ENCODE measurements around the gene GSTK1. TPM values are rescaled to one million over a fixed set of nuclear protein-coding genes. Genes with fewer than 3 reads are reported as not detected.
A peak's percentile ranks its signal among the peaks of the same experiment; 100 is the strongest.

Gene GSTK1
- total and polyA plus RNA-seq, 2 experiments from 2014 or later: 224 to 243 TPM

- TF ChIP-seq EZH2phosphoT487 (IDR thresholded peaks at IDR 0.05; ENCODE audit: low read depth, severe bottlenecking, unreplicated experiment) (no peak), CTCF (IDR thresholded peaks at IDR 0.05; ENCODE audit: poor library complexity) (no peak), EZH2 (IDR thresholded peaks at IDR 0.05; ENCODE audit: borderline replicate concordance) (no peak)
- H2AFZ ChIP-seq: no peak overlapping the region
- no peak overlapping the region for H3K27ac ChIP-seq
- DNase-seq (ENCODE audit: low spot score): no peak
- no peaks in the 10 kb centered on the region for H3K79me2 ChIP-seq
- peaks cover 7% of the 10 kb centered on the region for H3K4me1 ChIP-seq (ENCODE audit: insufficient read depth)
- no peaks in the 10 kb centered on the region for H3K36me3 ChIP-seq (replicated peaks; ENCODE audit: insufficient read depth, low read depth)
- no peaks in the 10 kb centered on the region for H4K20me1 ChIP-seq (ENCODE audit: insufficient read depth, poor library complexity, severe bottlenecking)
- H3K27me3 ChIP-seq: no peaks in the 10 kb centered on the region
- H3K4me2 ChIP-seq: no peak overlapping the region
- WGBS (ENCODE audit: low lambda C conversion rate, missing lambda C conversion rate): 88% methylated on average over 2 of the region's 2 CpGs
- H3K4me3 ChIP-seq: no peak overlapping the region
- H3K9me3 ChIP-seq (ENCODE audit: low read depth): no peaks in the 10 kb centered on the region
- H3K9me2 ChIP-seq (replicated peaks; ENCODE audit: insufficient read depth): no peaks in the 10 kb centered on the region
These were observed 17.3 kb downstream of the GSTK1 start for GRCh38 chr7:143280566-143280965.

DNA sequence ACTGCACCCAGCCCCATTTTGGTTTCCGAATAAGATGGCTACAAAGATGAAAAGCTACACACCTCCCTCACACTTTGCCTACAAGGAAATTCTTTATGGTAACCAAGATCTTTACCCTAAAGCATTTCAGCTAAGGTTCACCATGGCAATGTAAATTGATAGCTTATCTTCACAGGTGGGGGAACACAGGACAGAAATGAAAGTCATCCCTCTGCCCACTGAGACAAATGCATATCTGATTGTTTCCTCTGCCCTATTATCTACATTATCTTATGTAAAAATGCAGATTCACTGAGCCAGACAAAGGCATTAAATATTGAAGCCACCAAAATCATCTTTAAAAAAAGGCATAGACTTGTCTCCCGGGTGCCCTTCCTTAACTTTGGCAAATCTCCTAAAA lies 18.3 kb downstream of the GSTK1 start:
- peaks cover 7% of the 10 kb centered on the region for H3K4me1 ChIP-seq (ENCODE audit: insufficient read depth)

GRCh38 chr7:143282124-143282523 lies 18.9 kb downstream of the GSTK1 start:
- Histone ChIP-seq H3K36me3 (replicated peaks; ENCODE audit: insufficient read depth, low read depth) (no peaks in the 10 kb centered on the region), H3K27ac (no peak overlapping the region), H3K4me1 (ENCODE audit: insufficient read depth) (peaks cover 7% of the 10 kb centered on the region), H3K4me2 (no peak overlapping the region), H3K27me3 (no peaks in the 10 kb centered on the region), H3K9me3 (ENCODE audit: low read depth) (no peaks in the 10 kb centered on the region), H3K9me2 (replicated peaks; ENCODE audit: insufficient read depth) (no peaks in the 10 kb centered on the region), H4K20me1 (ENCODE audit: insufficient read depth, poor library complexity, severe bottlenecking) (no peaks in the 10 kb centered on the region), H3K79me2 (no peaks in the 10 kb centered on the region), H3K4me3 (no peak overlapping the region), H2AFZ (no peak overlapping the region)
- DNase-seq (ENCODE audit: low spot score): no peak
- TF ChIP-seq CTCF (IDR thresholded peaks at IDR 0.05; ENCODE audit: poor library complexity) (no peak), EZH2phosphoT487 (IDR thresholded peaks at IDR 0.05; ENCODE audit: low read depth, severe bottlenecking, unreplicated experiment) (no peak), EZH2 (IDR thresholded peaks at IDR 0.05; ENCODE audit: borderline replicate concordance) (no peak)
- 97% methylated on average over 8 of the region's 8 CpGs for WGBS (ENCODE audit: low lambda C conversion rate, missing lambda C conversion rate)

More for the DNA sequence above, 18.3 kb downstream of the GSTK1 start:
- Histone ChIP-seq H2AFZ (no peak overlapping the region), H3K27me3 (no peaks in the 10 kb centered on the region), H4K20me1 (ENCODE audit: insufficient read depth, poor library complexity, severe bottlenecking) (no peaks in the 10 kb centered on the region), H3K27ac (no peak overlapping the region), H3K9me3 (ENCODE audit: low read depth) (no peaks in the 10 kb centered on the region), H3K9me2 (replicated peaks; ENCODE audit: insufficient read depth) (no peaks in the 10 kb centered on the region), H3K4me3 (no peak overlapping the region), H3K36me3 (replicated peaks; ENCODE audit: insufficient read depth, low read depth) (no peaks in the 10 kb centered on the region), H3K4me2 (no peak overlapping the region), H3K79me2 (no peaks in the 10 kb centered on the region)
- no peak for DNase-seq (ENCODE audit: low spot score)
- WGBS (ENCODE audit: low lambda C conversion rate, missing lambda C conversion rate): 85% methylated on average over 2 of the region's 2 CpGs
- no peak for TF ChIP-seq EZH2phosphoT487 (IDR thresholded peaks at IDR 0.05; ENCODE audit: low read depth, severe bottlenecking, unreplicated experiment)
- TF ChIP-seq EZH2 (IDR thresholded peaks at IDR 0.05; ENCODE audit: borderline replicate concordance): no peak
- no peak for TF ChIP-seq CTCF (IDR thresholded peaks at IDR 0.05; ENCODE audit: poor library complexity)

DNA sequence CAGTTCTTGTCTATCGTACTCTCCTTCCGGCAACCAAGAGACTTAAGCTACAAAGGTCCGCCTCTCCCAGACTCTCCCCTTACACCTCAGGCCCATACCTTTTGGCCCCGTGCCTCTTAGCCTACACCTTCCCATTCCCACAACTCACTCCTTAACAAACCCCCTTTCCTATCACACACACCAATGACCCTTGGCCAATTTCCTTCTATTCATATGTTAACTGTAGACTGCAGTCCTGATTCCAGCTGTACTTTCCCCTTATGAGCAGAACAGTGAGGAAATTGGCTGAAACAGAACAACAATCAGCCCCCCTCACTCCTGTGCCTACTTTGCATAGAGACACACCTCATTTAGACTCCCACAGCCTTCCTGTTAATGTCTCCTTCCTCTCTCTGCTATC lies 20.1 kb downstream of the GSTK1 start:
- peak overlapping the region; percentile 62 for H3K27ac ChIP-seq
- TF ChIP-seq EZH2 (IDR thresholded peaks at IDR 0.05; ENCODE audit: borderline replicate concordance): no peak
- TF ChIP-seq CTCF (IDR thresholded peaks at IDR 0.05; ENCODE audit: poor library complexity): no peak
- no peak for TF ChIP-seq EZH2phosphoT487 (IDR thresholded peaks at IDR 0.05; ENCODE audit: low read depth, severe bottlenecking, unreplicated experiment)
- H3K27me3 ChIP-seq: no peaks in the 10 kb centered on the region
- H3K36me3 ChIP-seq (replicated peaks; ENCODE audit: insufficient read depth, low read depth): no peaks in the 10 kb centered on the region
- H3K79me2 ChIP-seq: no peaks in the 10 kb centered on the region
- peaks cover 7% of the 10 kb centered on the region for H3K4me1 ChIP-seq (ENCODE audit: insufficient read depth)
- no peaks in the 10 kb centered on the region for H3K9me3 ChIP-seq (ENCODE audit: low read depth)
- no peak for DNase-seq (ENCODE audit: low spot score)
- H4K20me1 ChIP-seq (ENCODE audit: insufficient read depth, poor library complexity, severe bottlenecking): no peaks in the 10 kb centered on the region
- 82% methylated on average over 4 of the region's 4 CpGs for WGBS (ENCODE audit: low lambda C conversion rate, missing lambda C conversion rate)
- H3K4me2 ChIP-seq: no peak overlapping the region
- no peak overlapping the region for H2AFZ ChIP-seq
- no peaks in the 10 kb centered on the region for H3K9me2 ChIP-seq (replicated peaks; ENCODE audit: insufficient read depth)
- no peak overlapping the region for H3K4me3 ChIP-seq

Data from hepatocyte (in vitro differentiated cells).